Lung (tissue), 12 donors: Measurements from ENCODE around the gene BAHCC1. TPM values are rescaled to one million over a fixed set of nuclear protein-coding genes. Genes with fewer than 3 reads are reported as not detected.

Source experiments
- ATAC-seq: fragments of 200-7000 bp; cut with Tn5 transposase; one replicate; pipeline ENCODE4 v1.9.1; 2020; ENCODE audit warnings: moderate number of reproducible peaks; ENCODE audit not compliant: insufficient read depth, low FRiP score
- DNase-seq, 3 donors: peaks; one replicate each; pipeline ENCODE4 v3.0.0-alpha.2; 2013 to 2017
- H3K27ac ChIP-seq, 2 donors: one replicate each; pipeline ENCODE4 v1.5.1; 2013; ENCODE audit warnings: mild to moderate bottlenecking in 2 of 2, moderate library complexity in 2 of 2, control low read depth in 1 of 2, inconsistent platforms in 1 of 2, low read depth in 1 of 2, low read length in 1 of 2
- H3K27me3 ChIP-seq, 3 donors: one replicate each; pipeline ENCODE4 v1.5.1; 2013; ENCODE audit warnings: low read length in 2 of 3; ENCODE audit not compliant: control insufficient read depth in 3 of 3, insufficient read depth in 3 of 3
- H3K36me3 ChIP-seq, 4 donors: one replicate each; pipeline ENCODE4 v1.5.1; 2013; ENCODE audit warnings: low read length in 4 of 4, mild to moderate bottlenecking in 1 of 4, moderate library complexity in 1 of 4; ENCODE audit not compliant: control insufficient read depth in 4 of 4, insufficient read depth in 4 of 4
- H3K4me1 ChIP-seq, 5 donors: one replicate each; pipeline ENCODE4 v1.5.1; 2013; ENCODE audit warnings: low read length in 5 of 5, mild to moderate bottlenecking in 2 of 5, moderate library complexity in 1 of 5; ENCODE audit not compliant: control insufficient read depth in 5 of 5, insufficient read depth in 5 of 5
- H3K4me3 ChIP-seq: one replicate; pipeline ENCODE4 v1.5.1; 2013; ENCODE audit warnings: mild to moderate bottlenecking, control low read depth, moderate library complexity
- H3K9ac ChIP-seq, 2 donors: one replicate each; pipeline ENCODE4 v1.5.1; 2013; ENCODE audit warnings: low read length in 2 of 2, control low read depth in 1 of 2; ENCODE audit not compliant: insufficient read depth in 1 of 2
- H3K9me3 ChIP-seq, 4 donors: one replicate each; pipeline ENCODE4 v1.5.1; 2013; ENCODE audit warnings: low read length in 3 of 4, mild to moderate bottlenecking in 1 of 4, moderate library complexity in 1 of 4; ENCODE audit not compliant: control insufficient read depth in 4 of 4, insufficient read depth in 3 of 4
- WGBS, 2 donors: extraction: QIAGEN DNeasy Blood & Tissue Kit; methylation state at CpG; one replicate each; pipeline ENCODE4 v1.1.7; 2013; 5-methylcytosine and 5-hydroxymethylcytosine counted together
- polyA plus RNA-seq, 2 donors: library from polyadenylated mRNA; stranded (reverse); fragments of 200-250 nt; gene quantifications; one replicate each; pipeline ENCODE4 v1.2.1, GENCODE V29; 2013
- total RNA-seq, 2 donors: library from RNA; depleted of rRNA in 1 of 2; stranded (reverse); fragments of >200 nt in 1 of 2; gene quantifications; one replicate each; pipeline ENCODE4 v1.2.1, GENCODE V29; 2014 to 2021
- TF ChIP-seq, protein P1 (sequence below): IDR thresholded peaks from 2 replicates; pipeline ENCODE4 v1.5.1; 2012; ENCODE audit warnings: mild to moderate bottlenecking; ENCODE audit errors: control extremely low read depth, extremely low read depth
- donor health status: control.
- donor health status: control.
- donor health status: Bipolar disorder and iron deficiency.
- donor health status: healthy.
- donor health status: DM: yes; HTN: yes; CAD: no.

The BAHCC1 gene
- total and polyA plus RNA-seq, 4 donors = 7.6 to 24.9 (median 17.5) TPM

DNA sequence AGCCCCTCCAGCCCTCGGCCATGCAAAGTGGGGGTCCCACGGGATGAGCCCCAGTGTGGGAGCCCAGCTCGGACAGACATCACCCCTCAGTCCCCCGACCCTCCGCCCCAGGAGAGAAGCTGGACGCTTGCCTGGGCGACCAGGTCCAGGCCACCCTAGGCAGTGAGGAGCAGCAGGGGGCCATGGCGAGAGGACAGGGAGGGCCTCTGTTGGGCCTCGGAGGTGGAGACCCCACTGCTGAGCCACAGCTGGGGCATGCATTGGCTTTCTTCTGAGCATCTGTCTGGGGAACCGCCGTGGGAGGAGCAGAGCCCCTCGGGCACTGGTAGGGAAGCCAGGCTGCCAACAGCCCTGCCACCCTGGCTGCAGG lies 104.3 kb downstream of the BAHCC1 start:
- no peaks in the 10 kb centered on the region for H3K9me3 ChIP-seq
- DNase-seq (no peak), ATAC-seq (no peak)
- peaks cover 0 to 2% (median 0%) of the 10 kb centered on the region in 5 donors for H3K4me1 ChIP-seq
- H3K4me3 ChIP-seq = no peak overlapping the region
- no peak overlapping the region for H3K9ac ChIP-seq
- TF ChIP-seq, protein P1, sequence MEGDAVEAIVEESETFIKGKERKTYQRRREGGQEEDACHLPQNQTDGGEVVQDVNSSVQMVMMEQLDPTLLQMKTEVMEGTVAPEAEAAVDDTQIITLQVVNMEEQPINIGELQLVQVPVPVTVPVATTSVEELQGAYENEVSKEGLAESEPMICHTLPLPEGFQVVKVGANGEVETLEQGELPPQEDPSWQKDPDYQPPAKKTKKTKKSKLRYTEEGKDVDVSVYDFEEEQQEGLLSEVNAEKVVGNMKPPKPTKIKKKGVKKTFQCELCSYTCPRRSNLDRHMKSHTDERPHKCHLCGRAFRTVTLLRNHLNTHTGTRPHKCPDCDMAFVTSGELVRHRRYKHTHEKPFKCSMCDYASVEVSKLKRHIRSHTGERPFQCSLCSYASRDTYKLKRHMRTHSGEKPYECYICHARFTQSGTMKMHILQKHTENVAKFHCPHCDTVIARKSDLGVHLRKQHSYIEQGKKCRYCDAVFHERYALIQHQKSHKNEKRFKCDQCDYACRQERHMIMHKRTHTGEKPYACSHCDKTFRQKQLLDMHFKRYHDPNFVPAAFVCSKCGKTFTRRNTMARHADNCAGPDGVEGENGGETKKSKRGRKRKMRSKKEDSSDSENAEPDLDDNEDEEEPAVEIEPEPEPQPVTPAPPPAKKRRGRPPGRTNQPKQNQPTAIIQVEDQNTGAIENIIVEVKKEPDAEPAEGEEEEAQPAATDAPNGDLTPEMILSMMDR = no peak
- 66 to 94% methylated on average over 12 of the region's 12 CpGs for WGBS, 2 donors
- no peaks in the 10 kb centered on the region for H3K27me3 ChIP-seq
- no peaks in the 10 kb centered on the region for H3K36me3 ChIP-seq
- H3K27ac ChIP-seq = no peak overlapping the region

- no peaks in the 10 kb centered on the region for H3K27me3 ChIP-seq
- DNase-seq (no peak), ATAC-seq (no peak)
- WGBS, 2 donors = 49 to 75% methylated on average over 7 of the region's 7 CpGs
- H3K27ac ChIP-seq = no peak overlapping the region
- H3K36me3 ChIP-seq = no peaks in the 10 kb centered on the region
- H3K4me3 ChIP-seq = no peak overlapping the region
- no peaks in the 10 kb centered on the region for H3K9me3 ChIP-seq
- no peaks in the 10 kb centered on the region for H3K4me1 ChIP-seq
- TF ChIP-seq, protein P1 = no peak
- H3K9ac ChIP-seq = no peak overlapping the region
These were observed 104.8 kb downstream of the BAHCC1 start for GRCh38 chr17:81500047-81500446.

GRCh38 chr17:81502471-81503017 lies 107.3 kb downstream of the BAHCC1 start:
- DNase-seq = no peak
- H3K27ac ChIP-seq = no peak overlapping the region
- H3K27me3 ChIP-seq = no peaks in the 10 kb centered on the region
- H3K36me3 ChIP-seq = no peaks in the 10 kb centered on the region
- no peak for ATAC-seq
- 65 to 80% methylated on average over 12 of the region's 12 CpGs for WGBS, 2 donors
- TF ChIP-seq, protein P1 = no peak
- H3K4me1 ChIP-seq = no peaks in the 10 kb centered on the region
- no peak overlapping the region for H3K4me3 ChIP-seq
- H3K9me3 ChIP-seq = no peaks in the 10 kb centered on the region
- no peak overlapping the region for H3K9ac ChIP-seq

DNA sequence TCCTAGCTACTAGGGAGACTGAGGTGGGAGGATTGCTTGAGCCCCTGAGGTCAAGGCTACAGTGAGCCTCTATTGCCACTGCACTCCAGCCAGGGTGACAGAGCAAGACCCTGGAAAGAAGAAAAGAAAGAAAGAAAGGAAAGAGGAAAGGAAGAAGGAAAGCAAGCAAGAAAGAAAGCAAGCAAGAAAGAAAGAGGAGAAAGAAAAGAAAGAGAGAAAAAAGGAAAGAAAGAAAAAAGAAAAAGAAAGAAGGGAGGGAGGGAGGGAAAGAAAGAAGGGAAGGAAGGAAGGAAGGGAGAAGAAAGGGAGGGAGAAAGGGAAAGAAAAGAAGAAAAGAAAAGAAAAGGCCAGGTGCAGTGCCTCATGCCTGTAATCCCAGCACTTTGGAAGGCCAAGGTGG lies 108.4 kb downstream of the BAHCC1 start:
- Histone ChIP-seq H3K4me1 (no peaks in the 10 kb centered on the region), H3K27ac (no peak overlapping the region), H3K36me3 (peaks cover 0 to 2% (median under 1%) of the 10 kb centered on the region in 4 donors), H3K9me3 (no peaks in the 10 kb centered on the region), H3K4me3 (no peak overlapping the region), H3K27me3 (no peaks in the 10 kb centered on the region), H3K9ac (no peak overlapping the region)
- TF ChIP-seq, protein P1 = no peak
- no peak for ATAC-seq
- DNase-seq = no peak
